GM23248 (cell line): ENCODE measurements around the gene PDZD7. TPM values are rescaled to one million over a fixed set of nuclear protein-coding genes. Genes with fewer than 3 reads are reported as not detected.

Source experiments
- DNase-seq: peaks from one replicate; pipeline ENCODE4 v3.0.0-alpha.2; 2015
- H2AFZ ChIP-seq: fragments of 200-600 bp; sonication (generic); 2 replicates; pipeline ENCODE4 v1.6.1; 2016; ENCODE audit warnings: antibody characterized with exemption
- H3F3A ChIP-seq: fragments of 200-600 bp; sonication (generic); 2 replicates; pipeline ENCODE4 v1.6.1; 2016; ENCODE audit warnings: mild to moderate bottlenecking, antibody characterized with exemption, mixed run types; ENCODE audit not compliant: insufficient read depth
- H3K27ac ChIP-seq: fragments of 200-600 bp; sonication (generic); 2 replicates; pipeline ENCODE4 v1.5.1; 2016; ENCODE audit warnings: mild to moderate bottlenecking
- H3K27me3 ChIP-seq: fragments of 200-600 bp; sonication (generic); replicated peaks from 2 replicates; pipeline ENCODE4 v1.6.1; 2016; ENCODE audit warnings: mild to moderate bottlenecking; ENCODE audit not compliant: insufficient read depth
- H3K36me3 ChIP-seq: fragments of 200-600 bp; sonication (generic); 2 replicates; pipeline ENCODE4 v1.6.1; 2016; ENCODE audit warnings: low read depth, mild to moderate bottlenecking
- H3K4me1 ChIP-seq: fragments of 200-600 bp; sonication (generic); 2 replicates; pipeline ENCODE4 v1.6.1; 2016; ENCODE audit warnings: mild to moderate bottlenecking; ENCODE audit not compliant: insufficient read depth
- H3K4me2 ChIP-seq: fragments of 200-600 bp; sonication (generic); one replicate; pipeline ENCODE4 v1.6.1; 2016; ENCODE audit warnings: mild to moderate bottlenecking; ENCODE audit not compliant: unreplicated experiment
- H3K4me3 ChIP-seq: fragments of 200-600 bp; sonication (generic); 2 replicates; pipeline ENCODE4 v1.5.1; 2016; ENCODE audit warnings: mild to moderate bottlenecking
- H3K79me2 ChIP-seq: fragments of 200-600 bp; sonication (generic); 2 replicates; pipeline ENCODE4 v1.6.1; 2016; ENCODE audit warnings: mild to moderate bottlenecking; ENCODE audit not compliant: insufficient read depth
- H3K9ac ChIP-seq: fragments of 200-600 bp; sonication (generic); 2 replicates; pipeline ENCODE4 v1.6.1; 2016; ENCODE audit warnings: mild to moderate bottlenecking
- H3K9me2 ChIP-seq: fragments of 200-600 bp; sonication (generic); 2 replicates; pipeline ENCODE4 v1.6.1; 2016; ENCODE audit warnings: mixed run types, mild to moderate bottlenecking, moderate library complexity; ENCODE audit not compliant: insufficient read depth
- H3K9me3 ChIP-seq: fragments of 200-600 bp; sonication (generic); one replicate; pipeline ENCODE4 v1.6.1; 2017; ENCODE audit warnings: low read depth
- H4K20me1 ChIP-seq: fragments of 200-600 bp; sonication (generic); 2 replicates; pipeline ENCODE4 v1.6.0; 2016; ENCODE audit not compliant: insufficient read depth
- EZH2 ChIP-seq: fragments of 200-600 bp; sonication (generic); IDR thresholded peaks from 2 replicates; pipeline ENCODE4 v1.6.1; 2018; ENCODE audit warnings: antibody characterized with exemption, mild to moderate bottlenecking; ENCODE audit not compliant: insufficient read depth, poor library complexity, severe bottlenecking
- EZH2phosphoT487 ChIP-seq: fragments of 200-600 bp; sonication (generic); IDR thresholded peaks from 2 replicates; pipeline ENCODE4 v1.6.1; 2018; ENCODE audit warnings: antibody characterized with exemption, moderate library complexity, mild to moderate bottlenecking, low read depth; ENCODE audit not compliant: insufficient read depth
- WGBS, 2 experiments: methylation state at CpG; one replicate each; pipeline ENCODE4 v1.1.6; 2015 to 2017; ENCODE audit warnings: low lambda C conversion rate in 2 of 2, low coverage in 1 of 2; ENCODE audit errors: missing lambda C conversion rate in 2 of 2; 5-methylcytosine and 5-hydroxymethylcytosine counted together
- in situ Hi-C: fragments of 300-500 bp; cut with MboI; formaldehyde crosslinking; loops from 2 replicates; pipeline ENCODE4 v1.15.0; 2020
- polyA plus RNA-seq: library from polyadenylated mRNA; unstranded; fragments of >200 nt; fragmentation: Nextera tagmentation; extraction: Ambion mirVana; gene quantifications from 2 replicates; pipeline ENCODE4 v1.2.1, GENCODE V29; 2016
- total RNA-seq: library from RNA; depleted of rRNA; stranded (reverse); fragments of >200 nt; shearing (Covaris generic); gene quantifications from 2 replicates; pipeline ENCODE4 v1.2.3, GENCODE V29; 2014

Gene PDZD7
- total and polyA plus RNA-seq, 2 experiments from 2014 or later, result 0.54 to 1.1 TPM

GRCh38 chr10:101066146-101066895 lies 35.4 kb upstream of the PDZD7 start:
- Histone ChIP-seq H3K9ac (peak overlapping the region; percentile 84), H3K4me1 (peaks cover 24% of the 10 kb centered on the region), H3F3A (peaks cover 16% of the 10 kb centered on the region), H3K4me2 (peak overlapping the region; percentile 94), H4K20me1 (no peaks in the 10 kb centered on the region), H3K9me3 (no peaks in the 10 kb centered on the region), H2AFZ (peak overlapping the region; percentile 70), H3K27ac (peak overlapping the region; percentile 91), H3K9me2 (no peaks in the 10 kb centered on the region), H3K27me3 (no peaks in the 10 kb centered on the region), H3K4me3 (peak overlapping the region; percentile 76), H3K79me2 (peaks cover 21% of the 10 kb centered on the region), H3K36me3 (no peaks in the 10 kb centered on the region)
- DNase-seq, result peak; percentile 93
- TF ChIP-seq EZH2, result no peak
- TF ChIP-seq EZH2phosphoT487, result no peak
- WGBS, 2 experiments, result 2% methylated on average over 36 to 48 of the region's 49 CpGs
- in situ Hi-C loops, result no loop called here

- peaks cover 24% of the 10 kb centered on the region for H3K4me1 ChIP-seq
- peak overlapping the region; percentile 70 for H2AFZ ChIP-seq
- H3K27ac ChIP-seq, result peak overlapping the region; percentile 91
- H3K9ac ChIP-seq, result peak overlapping the region; percentile 84
- WGBS, 2 experiments, result 26 to 27% methylated on average over 3 of the region's 3 CpGs
- in situ Hi-C loops, result no loop called here
- peaks cover 15% of the 10 kb centered on the region for H3F3A ChIP-seq
- no peak for TF ChIP-seq EZH2
- TF ChIP-seq EZH2phosphoT487, result no peak
- H3K36me3 ChIP-seq, result no peaks in the 10 kb centered on the region
- H3K4me2 ChIP-seq, result peak overlapping the region; percentile 94
- no peaks in the 10 kb centered on the region for H3K27me3 ChIP-seq
- peak; percentile 76 for DNase-seq
- H3K9me3 ChIP-seq, result no peaks in the 10 kb centered on the region
- no peaks in the 10 kb centered on the region for H3K9me2 ChIP-seq
- peak overlapping the region; percentile 76 for H3K4me3 ChIP-seq
- no peaks in the 10 kb centered on the region for H4K20me1 ChIP-seq
- H3K79me2 ChIP-seq, result peaks cover 21% of the 10 kb centered on the region
These were observed 34.7 kb upstream of the PDZD7 start for GRCh38 chr10:101065481-101066145.

- WGBS, 2 experiments, result 88 to 90% methylated on average over 9 of the region's 9 CpGs
- in situ Hi-C loops, result no loop called here
These were observed 33.6 kb upstream of the PDZD7 start for GRCh38 chr10:101064415-101065030.

GRCh38 chr10:101063548-101064414 lies 32.9 kb upstream of the PDZD7 start:
- in situ Hi-C loops, result no loop called here
- TF ChIP-seq EZH2, result no peak
- TF ChIP-seq EZH2phosphoT487, result no peak
- H3K9me3 ChIP-seq, result no peaks in the 10 kb centered on the region
- no peaks in the 10 kb centered on the region for H3K27me3 ChIP-seq
- H3K9me2 ChIP-seq, result no peaks in the 10 kb centered on the region
- 68 to 77% methylated on average over 14 to 15 of the region's 15 CpGs for WGBS, 2 experiments
- H3K4me1 ChIP-seq, result peaks cover 24% of the 10 kb centered on the region
- 0 out of 2 replicates have a peak overlapping the region, but pooled peaks have one; percentile 93 for H3K9ac ChIP-seq
- H4K20me1 ChIP-seq, result no peaks in the 10 kb centered on the region
- peaks cover 20% of the 10 kb centered on the region for H3F3A ChIP-seq
- DNase-seq, result no peak
- peak overlapping the region; percentile 95 for H3K4me2 ChIP-seq
- no peaks in the 10 kb centered on the region for H3K36me3 ChIP-seq
- no peak overlapping the region for H3K27ac ChIP-seq
- no peak overlapping the region; the same call in 1 of the 2 replicates for H3K4me3 ChIP-seq
- no peak overlapping the region for H2AFZ ChIP-seq
- H3K79me2 ChIP-seq, result peaks cover 36% of the 10 kb centered on the region

More at GRCh38 chr10:101064415-101065030, 33.6 kb upstream of the PDZD7 start:
- Histone ChIP-seq H3K36me3 (no peaks in the 10 kb centered on the region), H2AFZ (no peak overlapping the region), H3K9me3 (no peaks in the 10 kb centered on the region), H3K4me3 (no peak overlapping the region), H3K4me2 (no peak overlapping the region), H4K20me1 (no peaks in the 10 kb centered on the region), H3K27ac (peak overlapping the region; percentile 91; the same call in 1 of the 2 replicates), H3K9me2 (no peaks in the 10 kb centered on the region), H3K27me3 (no peaks in the 10 kb centered on the region), H3K9ac (no peak overlapping the region), H3F3A (peaks cover 20% of the 10 kb centered on the region), H3K79me2 (peaks cover 28% of the 10 kb centered on the region), H3K4me1 (peaks cover 24% of the 10 kb centered on the region)
- DNase-seq, result no peak
- TF ChIP-seq EZH2phosphoT487, result no peak
- no peak for TF ChIP-seq EZH2
